A549 (cell line): ENCODE data around the gene GPR119. TPM values are rescaled to one million over a fixed set of nuclear protein-coding genes. Genes with fewer than 3 reads are reported as not detected.

Source experiments
- ATAC-seq, 2 experiments: fragments of 200-7000 bp in 1 of 2; fragments of >200 bp in 1 of 2; cut with Nextera tagmentation in 1 of 2; cut with Tn5 transposase in 1 of 2; 3 replicates each; pipeline versions ENCODE4 v1.8.0 to v1.9.1; 2018 to 2020; ENCODE audit warnings: mild to moderate bottlenecking in 1 of 2, moderate library complexity in 1 of 2
- CTCF ChIA-PET: fragments of 300-600 bp; sonication (Branson Sonifier 250); formaldehyde crosslinking; extraction: SDS; loops from one replicate; lab custom pipeline; 2021; ENCODE audit warnings: antibody characterized with exemption, inconsistent platforms; lab: Yijun Ruan, JAX
- POLR2A ChIA-PET: fragments of 350-600 bp; formaldehyde crosslinking; extraction: SDS; loops from one replicate; lab custom pipeline; 2021; ENCODE audit warnings: antibody characterized with exemption, inconsistent platforms; lab: Yijun Ruan, JAX
- DNase-seq, 2 experiments: peaks; one replicate each; pipeline versions ENCODE4 v3.0.0 to v3.0.0-alpha.2; 2011 to 2016; ENCODE audit warnings: low read depth in 1 of 2, low spot score in 1 of 2
- FAIRE-seq: peaks from 2 replicates; lab custom pipeline; 2011; peaks lifted over from hg19 to GRCh38; lab: Jason Lieb, UNC
- H3K27ac ChIP-seq, 2 experiments: fragments of >200 bp; sonication (Bioruptor Twin); formaldehyde crosslinking; 3 replicates each; pipeline ENCODE4 v1.5.1; 2016 to 2017
- H3K4me1 ChIP-seq: fragments of >200 bp; sonication (Bioruptor Twin); formaldehyde crosslinking; 3 replicates; pipeline ENCODE4 v1.6.1; 2016
- H3K4me2 ChIP-seq: fragments of >200 bp; sonication (Bioruptor Twin); formaldehyde crosslinking; 3 replicates; pipeline ENCODE4 v1.6.1; 2016
- H3K4me3 ChIP-seq: fragments of >200 bp; sonication (Bioruptor Twin); formaldehyde crosslinking; 3 replicates; pipeline ENCODE4 v1.5.1; 2016
- H3K9me3 ChIP-seq: fragments of >200 bp; sonication (Bioruptor Twin); formaldehyde crosslinking; 3 replicates; pipeline ENCODE4 v1.6.1; 2016
- CBX2 ChIP-seq: fragments of 200-600 bp; sonication (generic); IDR thresholded peaks from 2 replicates; pipeline ENCODE4 v1.6.1; 2016; ENCODE audit warnings: low read depth, mild to moderate bottlenecking, borderline replicate concordance
- CTCF ChIP-seq: fragments of >200 bp; sonication (Bioruptor Twin); formaldehyde crosslinking; IDR thresholded peaks from 3 replicates; pipeline ENCODE4 v1.5.1; 2016
- ELK1 ChIP-seq: fragments of 150-350 bp; IDR thresholded peaks from 2 replicates; pipeline ENCODE4 v1.6.1; 2014; ENCODE audit warnings: low read depth, mild to moderate bottlenecking, low read length
- GATA3 ChIP-seq: IDR thresholded peaks from 2 replicates; pipeline ENCODE4 v1.6.1; 2012; ENCODE audit warnings: borderline replicate concordance
- HDAC2 ChIP-seq: fragments of 200-600 bp; sonication (generic); IDR thresholded peaks from 2 replicates; pipeline ENCODE4 v1.6.1; 2016
- HEYL ChIP-seq: fragments of 250-450 bp; sonication (Bioruptor Pico); IDR thresholded peaks from 2 replicates; pipeline ENCODE4 v1.8.0; 2021; ENCODE audit warnings: mild to moderate bottlenecking, moderate library complexity
- HMGXB4 ChIP-seq: fragments of 250-450 bp; sonication (Bioruptor Pico); IDR thresholded peaks from 2 replicates; pipeline ENCODE4 v1.5.0; 2021; ENCODE audit warnings: mild to moderate bottlenecking, moderate library complexity, borderline replicate concordance
- HOXB13 ChIP-seq: fragments of 250-450 bp; sonication (Bioruptor Pico); IDR thresholded peaks from 2 replicates; pipeline ENCODE4 v1.5.0; 2020; ENCODE audit warnings: low read depth, mild to moderate bottlenecking, moderate library complexity
- JUNB ChIP-seq: fragments of >200 bp; sonication (Bioruptor Twin); formaldehyde crosslinking; IDR thresholded peaks from 2 replicates; pipeline ENCODE4 v1.6.1; 2016
- KDM1A ChIP-seq: fragments of 200-600 bp; sonication (generic); IDR thresholded peaks from 2 replicates; pipeline ENCODE4 v1.6.1; 2016; ENCODE audit warnings: low read depth, mild to moderate bottlenecking
- KDM5A ChIP-seq: fragments of 200-600 bp; sonication (generic); IDR thresholded peaks from 2 replicates; pipeline ENCODE4 v1.6.1; 2016; ENCODE audit warnings: antibody characterized with exemption, mild to moderate bottlenecking
- MAFK ChIP-seq: fragments of 450-650 bp; IDR thresholded peaks from 2 replicates; pipeline ENCODE4 v1.6.1; 2014; ENCODE audit not compliant: partially characterized antibody
- NR3C1 ChIP-seq: fragments of >200 bp; sonication (Bioruptor Twin); formaldehyde crosslinking; IDR thresholded peaks from 3 replicates; pipeline ENCODE4 v1.6.1; 2017
- PHF8 ChIP-seq: fragments of 200-600 bp; sonication (generic); IDR thresholded peaks from 2 replicates; pipeline ENCODE4 v1.6.1; 2016; ENCODE audit warnings: low read depth, mild to moderate bottlenecking, antibody characterized with exemption, moderate library complexity, borderline replicate concordance
- RARB ChIP-seq: fragments of 250-450 bp; sonication (Bioruptor Pico); IDR thresholded peaks from 2 replicates; pipeline ENCODE4 v1.8.0; 2021; ENCODE audit warnings: mild to moderate bottlenecking, moderate library complexity
- RCOR1 ChIP-seq: fragments of 150-350 bp; IDR thresholded peaks from 2 replicates; pipeline ENCODE4 v1.6.1; 2014; ENCODE audit warnings: antibody characterized with exemption, low read length, low read depth
- SMC3 ChIP-seq: fragments of >200 bp; sonication (Bioruptor Twin); formaldehyde crosslinking; IDR thresholded peaks from 3 replicates; pipeline ENCODE4 v1.6.1; 2018; ENCODE audit warnings: inconsistent platforms
- USF2 ChIP-seq: fragments of 450-650 bp; IDR thresholded peaks from 2 replicates; pipeline ENCODE4 v1.6.1; 2014; ENCODE audit warnings: antibody characterized with exemption
- ZFP36 ChIP-seq: fragments of 450-650 bp; IDR thresholded peaks from 2 replicates; pipeline ENCODE4 v1.6.1; 2014; ENCODE audit warnings: borderline replicate concordance; ENCODE audit not compliant: partially characterized antibody
- ZSCAN20 ChIP-seq: fragments of 250-450 bp; sonication (Bioruptor Pico); IDR thresholded peaks from 2 replicates; pipeline ENCODE4 v1.8.0; 2022; ENCODE audit warnings: mild to moderate bottlenecking, moderate library complexity
- WGBS: methylation state at CpG from one replicate; pipeline ENCODE4 v1.1.6; 2017; ENCODE audit errors: missing lambda C conversion rate; 5-methylcytosine and 5-hydroxymethylcytosine counted together
- polyA plus RNA-seq, 4 experiments: library from polyadenylated mRNA; depleted of rRNA in 3 of 4; stranded (reverse); fragments of >200 nt; fragmentation: RNase III in 1 of 4; extraction: RNeasy Plus Mini Kit Qiagen cat#74134 plus additional on column Dnase treatment in 1 of 4; gene quantifications; 2 replicates in 3 of 4; 3 replicates in 1 of 4; pipeline ENCODE4 v1.2.3, GENCODE V29; 2011 to 2017
- TF ChIP-seq, protein P1 (sequence below): IDR thresholded peaks from 2 replicates; pipeline ENCODE4 v1.6.1; 2012
- TF ChIP-seq, protein P2 (sequence below): IDR thresholded peaks from 2 replicates; pipeline ENCODE4 v1.6.1; 2012; ENCODE audit warnings: low read depth, borderline replicate concordance
- TF ChIP-seq, protein P3 (sequence below): fragments of 200-600 bp; sonication (generic); IDR thresholded peaks from 2 replicates; pipeline ENCODE4 v1.6.1; 2016; ENCODE audit warnings: antibody characterized with exemption, mild to moderate bottlenecking, moderate library complexity
- TF ChIP-seq, protein P4 (sequence below): fragments of >200 bp; sonication (Bioruptor Twin); formaldehyde crosslinking; IDR thresholded peaks from 2 replicates; pipeline ENCODE4 v1.6.1; 2016
- TF ChIP-seq, protein P5 (sequence below): IDR thresholded peaks from 2 replicates; pipeline ENCODE4 v1.6.1; 2012

The GPR119 gene
- polyA plus RNA-seq, 2 of the 4 experiments (the other 2 are of a cell fraction): not detected

DNA sequence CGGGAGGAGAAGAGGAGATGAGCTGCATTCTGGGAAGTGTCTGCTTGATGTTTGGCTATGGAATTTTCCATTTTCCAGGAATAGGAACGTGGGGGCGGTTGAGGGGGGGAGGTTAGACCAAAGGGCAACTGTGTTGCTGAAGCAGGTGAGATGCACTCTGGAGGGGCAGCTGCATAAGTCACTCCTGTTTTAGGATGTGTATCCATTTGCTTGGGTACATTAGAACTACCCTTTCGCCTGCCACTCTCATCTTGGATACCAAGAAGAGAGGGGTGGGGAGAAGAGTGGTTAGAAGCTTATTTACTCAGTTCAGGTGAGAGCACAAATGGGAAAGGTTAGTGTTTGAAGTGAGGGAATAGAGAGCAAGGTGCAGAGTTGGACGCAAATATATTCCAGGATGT, 934 bp upstream of the GPR119 start:
- 61% methylated on average over 4 of the region's 5 CpGs for WGBS
- FAIRE-seq (no peak), DNase-seq (no peak), ATAC-seq (no peak)
- no peak overlapping the region for H3K4me3 ChIP-seq
- no peaks in the 10 kb centered on the region for H3K4me1 ChIP-seq
- no peak overlapping the region for H3K4me2 ChIP-seq
- no peaks in the 10 kb centered on the region for H3K9me3 ChIP-seq
- CTCF ChIA-PET: interaction anchor here (0.6 to 0.7 kb wide), 2 partner anchors 40 to 876 kb away, joined by 3 to 4 read pairs; no protein-coding TSS in a partner anchor
- no peak overlapping the region for H3K27ac ChIP-seq
- TF ChIP-seq KDM1A (no peak), NR3C1 (no peak), HEYL (CRISPR knock-in tag) (no peak), RARB (CRISPR knock-in tag) (no peak), JUNB (no peak), CTCF (no peak), HOXB13 (CRISPR knock-in tag) (no peak), KDM5A (no peak), HDAC2 (no peak), USF2 (no peak), ZSCAN20 (CRISPR knock-in tag) (no peak)
- TF ChIP-seq, protein P1, sequence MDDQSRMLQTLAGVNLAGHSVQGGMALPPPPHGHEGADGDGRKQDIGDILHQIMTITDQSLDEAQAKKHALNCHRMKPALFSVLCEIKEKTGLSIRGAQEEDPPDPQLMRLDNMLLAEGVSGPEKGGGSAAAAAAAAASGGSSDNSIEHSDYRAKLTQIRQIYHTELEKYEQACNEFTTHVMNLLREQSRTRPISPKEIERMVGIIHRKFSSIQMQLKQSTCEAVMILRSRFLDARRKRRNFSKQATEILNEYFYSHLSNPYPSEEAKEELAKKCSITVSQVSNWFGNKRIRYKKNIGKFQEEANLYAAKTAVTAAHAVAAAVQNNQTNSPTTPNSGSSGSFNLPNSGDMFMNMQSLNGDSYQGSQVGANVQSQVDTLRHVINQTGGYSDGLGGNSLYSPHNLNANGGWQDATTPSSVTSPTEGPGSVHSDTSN: no peak
- TF ChIP-seq, protein P2, sequence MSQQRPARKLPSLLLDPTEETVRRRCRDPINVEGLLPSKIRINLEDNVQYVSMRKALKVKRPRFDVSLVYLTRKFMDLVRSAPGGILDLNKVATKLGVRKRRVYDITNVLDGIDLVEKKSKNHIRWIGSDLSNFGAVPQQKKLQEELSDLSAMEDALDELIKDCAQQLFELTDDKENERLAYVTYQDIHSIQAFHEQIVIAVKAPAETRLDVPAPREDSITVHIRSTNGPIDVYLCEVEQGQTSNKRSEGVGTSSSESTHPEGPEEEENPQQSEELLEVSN: no peak
- POLR2A ChIA-PET: no interaction called here

GRCh38 chrX:130378024-130378669, 7.3 kb downstream of the GPR119 start:
- ATAC-seq: no peak
- no peak for DNase-seq
- TF ChIP-seq HDAC2 (no peak), RCOR1 (no peak), JUNB (no peak), GATA3 (no peak), SMC3 (no peak), ELK1 (no peak), KDM5A (no peak), HMGXB4 (CRISPR knock-in tag) (no peak), ZFP36 (no peak), PHF8 (no peak), MAFK (no peak), CBX2 (no peak), ZSCAN20 (CRISPR knock-in tag) (no peak)
- TF ChIP-seq, protein P3, sequence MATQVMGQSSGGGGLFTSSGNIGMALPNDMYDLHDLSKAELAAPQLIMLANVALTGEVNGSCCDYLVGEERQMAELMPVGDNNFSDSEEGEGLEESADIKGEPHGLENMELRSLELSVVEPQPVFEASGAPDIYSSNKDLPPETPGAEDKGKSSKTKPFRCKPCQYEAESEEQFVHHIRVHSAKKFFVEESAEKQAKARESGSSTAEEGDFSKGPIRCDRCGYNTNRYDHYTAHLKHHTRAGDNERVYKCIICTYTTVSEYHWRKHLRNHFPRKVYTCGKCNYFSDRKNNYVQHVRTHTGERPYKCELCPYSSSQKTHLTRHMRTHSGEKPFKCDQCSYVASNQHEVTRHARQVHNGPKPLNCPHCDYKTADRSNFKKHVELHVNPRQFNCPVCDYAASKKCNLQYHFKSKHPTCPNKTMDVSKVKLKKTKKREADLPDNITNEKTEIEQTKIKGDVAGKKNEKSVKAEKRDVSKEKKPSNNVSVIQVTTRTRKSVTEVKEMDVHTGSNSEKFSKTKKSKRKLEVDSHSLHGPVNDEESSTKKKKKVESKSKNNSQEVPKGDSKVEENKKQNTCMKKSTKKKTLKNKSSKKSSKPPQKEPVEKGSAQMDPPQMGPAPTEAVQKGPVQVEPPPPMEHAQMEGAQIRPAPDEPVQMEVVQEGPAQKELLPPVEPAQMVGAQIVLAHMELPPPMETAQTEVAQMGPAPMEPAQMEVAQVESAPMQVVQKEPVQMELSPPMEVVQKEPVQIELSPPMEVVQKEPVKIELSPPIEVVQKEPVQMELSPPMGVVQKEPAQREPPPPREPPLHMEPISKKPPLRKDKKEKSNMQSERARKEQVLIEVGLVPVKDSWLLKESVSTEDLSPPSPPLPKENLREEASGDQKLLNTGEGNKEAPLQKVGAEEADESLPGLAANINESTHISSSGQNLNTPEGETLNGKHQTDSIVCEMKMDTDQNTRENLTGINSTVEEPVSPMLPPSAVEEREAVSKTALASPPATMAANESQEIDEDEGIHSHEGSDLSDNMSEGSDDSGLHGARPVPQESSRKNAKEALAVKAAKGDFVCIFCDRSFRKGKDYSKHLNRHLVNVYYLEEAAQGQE: no peak
- TF ChIP-seq, protein P4, sequence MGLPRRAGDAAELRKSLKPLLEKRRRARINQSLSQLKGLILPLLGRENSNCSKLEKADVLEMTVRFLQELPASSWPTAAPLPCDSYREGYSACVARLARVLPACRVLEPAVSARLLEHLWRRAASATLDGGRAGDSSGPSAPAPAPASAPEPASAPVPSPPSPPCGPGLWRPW: no peak
- TF ChIP-seq, protein P5, sequence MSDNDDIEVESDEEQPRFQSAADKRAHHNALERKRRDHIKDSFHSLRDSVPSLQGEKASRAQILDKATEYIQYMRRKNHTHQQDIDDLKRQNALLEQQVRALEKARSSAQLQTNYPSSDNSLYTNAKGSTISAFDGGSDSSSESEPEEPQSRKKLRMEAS: no peak

More at GRCh38 chrX:130378024-130378669, 7.3 kb downstream of the GPR119 start:
- Histone ChIP-seq H3K4me3 (no peak overlapping the region), H3K27ac (no peak overlapping the region), H3K4me2 (no peak overlapping the region), H3K9me3 (no peaks in the 10 kb centered on the region), H3K4me1 (no peaks in the 10 kb centered on the region)
- POLR2A ChIA-PET: no interaction called here
- WGBS: 40% methylated on average over 5 of the region's 5 CpGs
- FAIRE-seq: no peak
- CTCF ChIA-PET: interaction anchor here (0.7 to 1.2 kb wide), 3 partner anchors 14 to 22 kb away, joined by 3 to 4 read pairs (median 3); no protein-coding TSS in a partner anchor
